ENCODE data around the gene KRTAP1-5. TPM values are rescaled to one million over a fixed set of nuclear protein-coding genes. Genes with fewer than 3 reads are reported as not detected.

KRTAP1-5 gene
- total RNA-seq, 6 experiments from 2014 or later = 61.6 to 114 (median 76.8) TPM

GRCh38 chr17:40996829-40997228 is 30.2 kb downstream of the KRTAP1-5 start:
- H3K36me3 Mint-ChIP-seq (ENCODE audit: low read depth) = no peaks in the 10 kb centered on the region
- H3K4me1 Mint-ChIP-seq (ENCODE audit: low read depth) = peaks cover 20% of the 10 kb centered on the region
- no peak for DNase-seq
- H3K4me3 Mint-ChIP-seq = no peak overlapping the region
- no peaks in the 10 kb centered on the region for H3K9me3 Mint-ChIP-seq
- no peak overlapping the region for H3K27ac Mint-ChIP-seq
- no peak for TF ChIP-seq CTCF (IDR thresholded peaks at IDR 0.05)
- no peaks in the 10 kb centered on the region; the same call in none of the 2 replicates for H3K27me3 Mint-ChIP-seq (ENCODE audit: insufficient read depth)

- no peak for DNase-seq
- H3K9me3 Mint-ChIP-seq = no peaks in the 10 kb centered on the region
- no peak overlapping the region for H3K4me3 Mint-ChIP-seq
- H3K36me3 Mint-ChIP-seq (ENCODE audit: low read depth) = no peaks in the 10 kb centered on the region
- H3K27me3 Mint-ChIP-seq (ENCODE audit: insufficient read depth) = no peaks in the 10 kb centered on the region; the same call in none of the 2 replicates
- no peak for TF ChIP-seq CTCF (IDR thresholded peaks at IDR 0.05)
- H3K27ac Mint-ChIP-seq = no peak overlapping the region
- peaks cover 13% of the 10 kb centered on the region for H3K4me1 Mint-ChIP-seq (ENCODE audit: low read depth)
Observed at GRCh38 chr17:40995116-40995515, 31.9 kb downstream of the KRTAP1-5 start.

GRCh38 chr17:40993839-40994238 is 33.2 kb downstream of the KRTAP1-5 start, which contains the start of gene KRTAP3-3:
KRTAP3-3 (minus strand) TSS chr17:40994164; CDS start chr17:40994097, 67 bp downstream.
- Mint-ChIP-seq H3K9me3 (no peaks in the 10 kb centered on the region), H3K27ac (no peak within 1 kb of the TSS), H3K4me3 (no peak within 1 kb of the TSS), H3K4me1 (ENCODE audit: low read depth) (peaks cover 13% of the 10 kb centered on the region), H3K36me3 (ENCODE audit: low read depth) (no peaks in the 10 kb centered on the region), H3K27me3 (ENCODE audit: insufficient read depth) (no peaks in the 10 kb centered on the region; the same call in none of the 2 replicates)
- TF ChIP-seq CTCF (IDR thresholded peaks at IDR 0.05) = no peak
- DNase-seq = no peak

GRCh38 chr17:40993084-40993483 is 33.9 kb downstream of the KRTAP1-5 start:
- no peak for TF ChIP-seq CTCF (IDR thresholded peaks at IDR 0.05)
- H3K4me1 Mint-ChIP-seq (ENCODE audit: low read depth) = peaks cover 13% of the 10 kb centered on the region
- no peak overlapping the region for H3K27ac Mint-ChIP-seq
- no peaks in the 10 kb centered on the region for H3K9me3 Mint-ChIP-seq
- DNase-seq = no peak
- no peaks in the 10 kb centered on the region for H3K36me3 Mint-ChIP-seq (ENCODE audit: low read depth)
- H3K4me3 Mint-ChIP-seq = no peak overlapping the region
- H3K27me3 Mint-ChIP-seq (ENCODE audit: insufficient read depth) = no peaks in the 10 kb centered on the region; the same call in none of the 2 replicates

GRCh38 chr17:40992666-40993065 is 34.3 kb downstream of the KRTAP1-5 start:
- Mint-ChIP-seq H3K4me1 (ENCODE audit: low read depth) (peaks cover 12% of the 10 kb centered on the region), H3K9me3 (no peaks in the 10 kb centered on the region), H3K27ac (no peak overlapping the region), H3K36me3 (ENCODE audit: low read depth) (no peaks in the 10 kb centered on the region), H3K27me3 (ENCODE audit: insufficient read depth) (no peaks in the 10 kb centered on the region; the same call in none of the 2 replicates), H3K4me3 (no peak overlapping the region)
- TF ChIP-seq CTCF (IDR thresholded peaks at IDR 0.05) = no peak
- no peak for DNase-seq

- Mint-ChIP-seq H3K27me3 (ENCODE audit: insufficient read depth) (no peaks in the 10 kb centered on the region), H3K27ac (no peak overlapping the region), H3K9me3 (no peaks in the 10 kb centered on the region), H3K4me1 (ENCODE audit: low read depth) (0 out of 2 replicates have a peak, but pooled peaks cover 9% of the 10 kb centered on the region), H3K36me3 (ENCODE audit: low read depth) (no peaks in the 10 kb centered on the region), H3K4me3 (no peak overlapping the region)
- DNase-seq = no peak
- TF ChIP-seq CTCF (IDR thresholded peaks at IDR 0.05) = no peak
Observed at GRCh38 chr17:40986920-40987319, 40.1 kb downstream of the KRTAP1-5 start.
